Neuronal stem cell (in vitro differentiated cells): Measurements from ENCODE around the gene GFI1.

Experiments
- DNase-seq: peaks from one replicate; pipeline ENCODE4 v3.0.0-alpha.2; 2013; ENCODE audit warnings: low spot score
- H2AFZ ChIP-seq: one replicate; pipeline ENCODE4 v1.6.1; 2013; ENCODE audit warnings: mild to moderate bottlenecking, low read length, inconsistent platforms
- H2AK5ac ChIP-seq: 2 replicates; pipeline ENCODE4 v1.6.1; 2013; ENCODE audit warnings: low read depth, mild to moderate bottlenecking, inconsistent platforms, low read length, moderate library complexity, mixed read lengths
- H2BK120ac ChIP-seq: 2 replicates; pipeline ENCODE4 v1.6.1; 2013; ENCODE audit warnings: low read depth, mild to moderate bottlenecking, inconsistent platforms, low read length, moderate library complexity, mixed read lengths
- H2BK12ac ChIP-seq: one replicate; pipeline ENCODE4 v1.6.1; 2013; ENCODE audit warnings: low read length, inconsistent platforms
- H2BK15ac ChIP-seq: 2 replicates; pipeline ENCODE4 v1.6.1; 2013; ENCODE audit warnings: mild to moderate bottlenecking, low read length, inconsistent platforms, mixed read lengths
- H2BK5ac ChIP-seq: one replicate; pipeline ENCODE4 v1.6.1; 2013; ENCODE audit warnings: inconsistent platforms, mild to moderate bottlenecking, low read length, moderate library complexity
- H3K14ac ChIP-seq: one replicate; pipeline ENCODE4 v1.6.1; 2013; ENCODE audit warnings: low read length, inconsistent platforms
- H3K18ac ChIP-seq: 2 replicates; pipeline ENCODE4 v1.6.1; 2013; ENCODE audit warnings: low read length, inconsistent platforms
- H3K23ac ChIP-seq: 2 replicates; pipeline ENCODE4 v1.6.1; 2013; ENCODE audit warnings: low read depth, mild to moderate bottlenecking, mixed read lengths, low read length, inconsistent platforms; ENCODE audit not compliant: poor library complexity
- H3K27ac ChIP-seq: replicated peaks from 3 replicates; pipeline ENCODE4 v1.5.1; 2013; ENCODE audit warnings: low read length, inconsistent platforms
- H3K27me3 ChIP-seq, 3 experiments: 2 replicates each; pipeline ENCODE4 v1.6.1; 2013; ENCODE audit warnings: low read length in 3 of 3, mild to moderate bottlenecking in 2 of 3, inconsistent platforms in 1 of 3, low read depth in 1 of 3, mixed read lengths in 1 of 3, moderate library complexity in 1 of 3; ENCODE audit not compliant: control insufficient read depth in 3 of 3, insufficient read depth in 3 of 3
- H3K36me3 ChIP-seq, 2 donors: replicated peaks in 1 of 2; 2 replicates each; pipeline ENCODE4 v1.6.1; 2013; ENCODE audit warnings: low read length in 2 of 2; ENCODE audit not compliant: control insufficient read depth in 2 of 2, insufficient read depth in 2 of 2
- H3K4ac ChIP-seq: 2 replicates; pipeline ENCODE4 v1.6.1; 2013; ENCODE audit warnings: inconsistent platforms, mild to moderate bottlenecking, low read length, moderate library complexity
- H3K4me1 ChIP-seq, 2 donors: 1 replicate in 1 of 2; 2 replicates in 1 of 2; pipeline ENCODE4 v1.6.1; 2013; ENCODE audit warnings: low read length in 2 of 2, low read depth in 1 of 2; ENCODE audit not compliant: control insufficient read depth in 2 of 2, insufficient read depth in 1 of 2
- H3K4me2 ChIP-seq: one replicate; pipeline ENCODE4 v1.6.1; 2013; ENCODE audit warnings: mild to moderate bottlenecking, low read length, inconsistent platforms; ENCODE audit not compliant: insufficient read depth, poor library complexity, severe bottlenecking
- H3K4me3 ChIP-seq, 2 donors: 2 replicates each; pipeline ENCODE4 v1.5.1; 2013; ENCODE audit warnings: low read length in 2 of 2, mild to moderate bottlenecking in 2 of 2, inconsistent platforms in 1 of 2, moderate library complexity in 1 of 2
- H3K79me1 ChIP-seq: one replicate; pipeline ENCODE4 v1.6.1; 2013; ENCODE audit warnings: low read depth, mild to moderate bottlenecking, inconsistent platforms, low read length, moderate library complexity
- H3K9ac ChIP-seq: one replicate; pipeline ENCODE4 v1.6.1; 2013; ENCODE audit warnings: mild to moderate bottlenecking, low read depth, low read length, inconsistent platforms; ENCODE audit not compliant: poor library complexity
- H3K9me3 ChIP-seq, 2 donors: replicated peaks in 1 of 2; 2 replicates each; pipeline versions ENCODE3 to v1.6.1; 2013; ENCODE audit warnings: low read length in 2 of 2, mild to moderate bottlenecking in 2 of 2, inconsistent platforms in 1 of 2, low read depth in 1 of 2, mixed read lengths in 1 of 2, moderate library complexity in 1 of 2; ENCODE audit not compliant: control insufficient read depth in 2 of 2, insufficient read depth in 1 of 2
- H4K8ac ChIP-seq: one replicate; pipeline ENCODE4 v1.6.1; 2013; ENCODE audit warnings: low read depth, mild to moderate bottlenecking, inconsistent platforms, low read length, moderate library complexity
- H4K91ac ChIP-seq: one replicate; pipeline ENCODE4 v1.6.1; 2013; ENCODE audit warnings: low read length, low read depth, mild to moderate bottlenecking, inconsistent platforms; ENCODE audit not compliant: poor library complexity
- WGBS, 2 donors: extraction: QIAGEN DNeasy Blood & Tissue Kit; methylation state at CpG; one replicate each; pipeline ENCODE4 v1.1.7; 2013; ENCODE audit warnings: missing lambda C conversion rate in 2 of 2, mixed read lengths in 1 of 2; ENCODE audit not compliant: insufficient read length in 2 of 2, insufficient replicate concordance in 1 of 2; ENCODE audit errors: extremely low coverage in 2 of 2; 5-methylcytosine and 5-hydroxymethylcytosine counted together

GFI1 gene

DNA sequence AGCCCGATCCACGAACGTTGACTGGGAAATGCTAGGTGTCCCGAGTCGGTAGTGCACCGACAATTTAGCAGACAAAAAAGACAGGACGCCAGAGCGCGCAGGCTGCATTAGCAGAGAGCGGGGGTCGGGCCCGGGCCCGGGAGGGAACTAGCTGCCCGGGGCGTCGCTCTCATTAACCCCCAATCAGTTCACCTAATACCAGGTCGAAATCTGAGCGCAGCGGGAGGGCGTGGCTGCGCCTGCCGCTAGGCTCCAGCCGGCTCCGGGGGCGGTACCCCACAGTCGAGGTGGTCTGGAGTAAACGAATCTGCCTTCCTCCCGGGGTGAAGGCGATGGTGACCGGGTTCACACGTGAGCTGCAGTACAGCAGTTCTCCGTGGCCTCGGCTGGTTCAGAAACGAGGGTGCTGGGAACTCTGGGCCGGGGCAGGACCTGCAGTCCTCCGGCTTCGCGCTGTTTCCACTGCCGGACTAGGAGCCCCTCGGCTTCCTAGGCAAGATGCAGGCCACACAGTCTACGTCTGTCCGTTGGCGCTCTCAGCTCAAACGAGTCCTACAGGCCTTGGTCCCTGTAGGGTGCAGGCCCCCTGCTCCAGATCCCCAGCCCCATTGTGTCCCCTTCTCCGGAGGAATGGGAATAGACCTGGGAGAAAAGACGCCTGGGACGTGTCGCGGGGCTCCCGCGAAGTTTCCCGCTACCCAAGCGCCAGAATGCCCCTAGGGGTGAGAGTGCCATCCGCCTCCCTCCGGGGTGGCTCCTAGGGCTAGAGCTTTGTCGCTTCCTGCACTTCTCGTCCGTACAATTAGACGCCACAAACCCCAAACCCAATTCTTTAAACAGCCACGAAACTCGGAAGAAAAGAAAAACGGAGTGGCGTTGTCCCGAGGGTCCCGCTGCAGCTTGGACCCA, 2.0 kb downstream of the GFI1 start:
- H2BK5ac ChIP-seq, result peak overlapping the region; percentile 48
- no peak overlapping the region for H4K91ac ChIP-seq
- H3K4me3 ChIP-seq, result peak overlapping the region in 1 of 2 donors; percentile 63
- no peaks in the 10 kb centered on the region for H3K36me3 ChIP-seq
- peak overlapping the region; percentile 41 for H2BK12ac ChIP-seq
- peak overlapping the region; percentile 71 for H3K14ac ChIP-seq
- peaks cover 65 to 98% (median 93%) of the 10 kb centered on the region in 3 experiments for H3K27me3 ChIP-seq
- H4K8ac ChIP-seq, result no peak overlapping the region
- no CpG with 5 or more reads among the region's 65 CpGs for WGBS, 2 donors
- peak overlapping the region; percentile 69 for H3K4me2 ChIP-seq
- H3K9ac ChIP-seq, result no peak overlapping the region
- no peaks in the 10 kb centered on the region for H3K79me1 ChIP-seq
- H3K4me1 ChIP-seq, result peaks cover 27 to 28% of the 10 kb centered on the region in 2 donors
- no peak overlapping the region for H3K27ac ChIP-seq
- H3K18ac ChIP-seq, result peak overlapping the region; percentile 48
- no peak overlapping the region for H2BK120ac ChIP-seq
- H3K23ac ChIP-seq, result peak overlapping the region; percentile 73
- peak overlapping the region; percentile 24 for H2BK15ac ChIP-seq
- H2AK5ac ChIP-seq, result no peak overlapping the region
- no peak overlapping the region for H3K4ac ChIP-seq
- no peaks in the 10 kb centered on the region for H3K9me3 ChIP-seq
- peak overlapping the region; percentile 90 for H2AFZ ChIP-seq
- DNase-seq, result peak; percentile 56

DNA sequence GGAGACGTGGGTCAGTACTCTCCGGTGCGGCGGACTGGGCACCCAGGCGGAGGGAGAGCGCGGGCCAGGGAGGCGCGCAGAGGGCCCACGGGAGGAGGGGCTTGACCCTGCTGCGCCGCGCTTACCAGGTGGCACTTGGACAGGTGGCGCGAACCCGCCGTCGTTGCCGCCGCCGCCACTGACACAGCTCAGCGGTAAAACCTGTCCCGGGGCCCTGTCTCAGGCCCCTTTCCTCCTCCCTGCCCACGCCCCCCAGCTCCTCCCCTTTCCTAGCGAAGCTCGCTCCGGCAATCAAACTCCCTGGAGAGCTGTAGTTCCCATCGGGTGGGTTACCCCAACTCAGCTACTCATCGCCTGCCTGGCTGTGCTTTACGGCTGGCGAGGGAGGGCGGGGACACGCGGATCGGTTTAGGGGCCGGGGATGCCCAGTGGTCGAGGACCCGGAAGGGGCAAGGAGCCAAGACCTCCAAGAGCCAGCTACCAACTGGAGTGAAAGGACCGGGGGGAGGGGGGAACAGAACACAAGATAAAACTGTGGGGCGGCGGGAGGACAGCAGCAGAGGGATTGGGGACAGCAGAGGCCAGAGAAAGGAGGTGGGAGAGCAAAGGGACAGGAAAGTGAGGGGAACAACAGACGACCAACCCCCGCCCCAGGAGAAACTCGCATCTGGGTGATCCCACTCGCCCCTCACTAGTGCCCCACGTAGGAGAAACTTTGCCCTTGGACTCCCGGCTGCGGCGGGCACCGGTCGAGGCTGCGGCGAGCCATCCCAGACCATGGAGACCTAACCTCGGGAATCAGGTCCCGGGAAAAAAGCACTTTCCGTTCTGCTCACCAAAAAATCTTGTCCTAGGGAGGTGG, 2.9 kb downstream of the GFI1 start:
- Histone ChIP-seq H4K8ac (no peak overlapping the region), H3K4ac (no peak overlapping the region), H3K14ac (peak overlapping the region; percentile 71), H2BK5ac (no peak overlapping the region), H3K9me3 (no peaks in the 10 kb centered on the region), H3K9ac (peak overlapping the region; percentile 44), H3K79me1 (no peaks in the 10 kb centered on the region), H2AK5ac (no peak overlapping the region), H2BK15ac (no peak overlapping the region), H3K18ac (peak overlapping the region; percentile 87), H3K36me3 (no peaks in the 10 kb centered on the region), H4K91ac (no peak overlapping the region), H3K23ac (peak overlapping the region; percentile 31), H3K27ac (no peak overlapping the region), H2BK12ac (peak overlapping the region; percentile 41), H2BK120ac (no peak overlapping the region), H2AFZ (peak overlapping the region; percentile 90), H3K27me3 (peaks cover 66 to 99% (median 96%) of the 10 kb centered on the region in 3 experiments), H3K4me1 (peaks cover 27 to 28% of the 10 kb centered on the region in 2 donors), H3K4me3 (peak overlapping the region in 1 of 2 donors; percentile 45), H3K4me2 (peak overlapping the region; percentile 69)
- DNase-seq, result peak; percentile 44
- WGBS, 2 donors, result no CpG with 5 or more reads among the region's 56 CpGs

DNA sequence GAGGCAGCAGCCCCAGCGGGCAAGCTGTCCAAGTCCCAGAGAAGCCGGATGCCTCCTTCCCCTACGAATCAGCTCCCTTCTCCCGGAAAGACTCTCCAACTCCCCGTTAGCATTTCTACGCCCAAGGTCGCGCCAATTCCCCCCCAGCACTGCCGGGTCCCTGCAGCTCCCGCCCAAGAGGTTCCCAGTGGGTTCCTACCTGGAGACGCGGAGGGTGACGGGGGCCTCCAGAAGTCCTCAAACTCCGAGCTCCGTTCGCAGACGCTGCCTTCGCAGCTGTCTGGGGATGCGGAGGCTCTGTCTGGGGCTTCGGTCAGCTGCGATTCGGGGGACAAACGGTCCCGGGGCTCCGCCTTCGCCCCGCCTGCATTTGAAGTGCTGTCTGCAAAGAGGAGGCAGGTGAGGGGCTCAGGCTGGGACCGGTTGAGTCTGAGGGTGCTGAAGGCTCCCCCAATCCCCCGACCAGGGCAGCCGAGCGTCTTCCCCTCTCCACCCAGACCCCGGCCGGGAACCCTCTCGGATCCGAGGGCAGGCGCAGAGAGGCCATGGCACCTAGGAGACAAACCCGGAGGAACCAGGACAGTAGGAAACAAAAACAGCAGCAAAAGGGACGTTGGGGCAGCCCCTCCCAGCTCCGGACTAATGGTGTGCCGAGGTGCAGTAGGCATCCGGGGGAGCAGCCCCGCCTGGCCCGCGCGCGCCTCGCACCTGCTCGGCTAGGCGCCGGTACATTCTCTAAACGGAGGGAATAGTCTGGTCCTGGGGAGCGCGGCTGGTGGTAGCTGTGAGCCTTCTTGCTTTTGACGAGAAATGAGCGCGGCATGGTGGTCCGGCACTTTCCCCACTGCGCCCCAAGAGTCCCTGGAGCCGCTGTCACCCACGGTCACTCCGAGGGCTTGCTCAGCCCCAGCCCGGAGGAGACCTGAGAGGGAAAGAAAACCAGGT, 3.8 kb downstream of the GFI1 start:
- Histone ChIP-seq H3K36me3 (no peaks in the 10 kb centered on the region), H3K79me1 (no peaks in the 10 kb centered on the region), H4K91ac (no peak overlapping the region), H4K8ac (no peak overlapping the region), H2BK120ac (no peak overlapping the region), H3K18ac (peak overlapping the region; percentile 87), H3K4me3 (peak overlapping the region in 1 of 2 donors; percentile 45), H3K27ac (no peak overlapping the region), H3K9me3 (no peaks in the 10 kb centered on the region), H2BK5ac (peak overlapping the region; percentile 75), H2BK15ac (no peak overlapping the region), H3K4me2 (peak overlapping the region; percentile 69), H2BK12ac (no peak overlapping the region), H3K14ac (peak overlapping the region; percentile 71), H2AK5ac (peak overlapping the region; percentile 75), H3K4me1 (peaks cover 27 to 28% of the 10 kb centered on the region in 2 donors), H3K9ac (peak overlapping the region; percentile 44), H3K23ac (peak overlapping the region; percentile 80), H3K4ac (no peak overlapping the region), H2AFZ (peak overlapping the region; percentile 90), H3K27me3 (peaks cover 66 to 99% (median 98%) of the 10 kb centered on the region in 3 experiments)
- WGBS, 2 donors, result no CpG with 5 or more reads among the region's 62 CpGs
- peak; percentile 37 for DNase-seq
